Stimulated activated CD8-positive, alpha-beta memory T cell treated with anti-CD3 and anti-CD28 coated beads, Interleukin-4, amount 100 ng/mL, for 1 hour (primary cell): Measurements from ENCODE around the gene QPRT.
"Not testable (repeated sequence)": the region's sequence is repeated elsewhere in the genome, so short reads cannot be mapped to it uniquely, and the experiment has no call there.

Experiments
- DNase-seq, 2 donors: peaks; one replicate each; pipeline ENCODE4 v3.0.0-alpha.2; 2020; ENCODE audit warnings: low read depth in 2 of 2, low spot score in 1 of 2

QPRT gene

GRCh38 chr16:29692606-29693005 is 13.6 kb downstream of the QPRT start:
- not testable (repeated sequence) for DNase-seq

- DNase-seq, result no peak
Observed at GRCh38 chr16:29694384-29695195, 15.6 kb downstream of the QPRT start.

- not testable (repeated sequence) for DNase-seq
Observed at GRCh38 chr16:29695675-29696074, 16.7 kb downstream of the QPRT start.

GRCh38 chr16:29696881-29697331 is 17.9 kb downstream of the QPRT start:
- no peak for DNase-seq

GRCh38 chr16:29697391-29697790 is 18.4 kb downstream of the QPRT start:
- DNase-seq, result no peak

GRCh38 chr16:29698042-29698441 is 19.1 kb downstream of the QPRT start:
- no peak for DNase-seq

GRCh38 chr16:29698484-29699323 is 19.7 kb downstream of the QPRT start:
- no peak for DNase-seq

- no peak for DNase-seq
Observed at GRCh38 chr16:29699324-29700219, 20.6 kb downstream of the QPRT start.

- peak; percentile 28 to 59 for DNase-seq
Observed at GRCh38 chr16:29700253-29700987, 21.4 kb downstream of the QPRT start.

GRCh38 chr16:29701214-29701555 is 22.2 kb downstream of the QPRT start:
- DNase-seq, result no peak

- DNase-seq, result no peak
Observed at GRCh38 chr16:29702269-29702668, 23.3 kb downstream of the QPRT start.

GRCh38 chr16:29705030-29705429 is 26.1 kb downstream of the QPRT start:
- DNase-seq, result no peak

GRCh38 chr16:29707160-29707559 is 28.2 kb downstream of the QPRT start:
- not testable (repeated sequence) for DNase-seq

GRCh38 chr16:29708917-29709600 is 30.1 kb downstream of the QPRT start:
- DNase-seq, result no peak

GRCh38 chr16:29709657-29710056 is 30.7 kb downstream of the QPRT start:
- DNase-seq, result not testable (repeated sequence)

- no peak for DNase-seq
Observed at GRCh38 chr16:29710227-29711219, 31.5 kb downstream of the QPRT start.

GRCh38 chr16:29712809-29713208 is 33.8 kb downstream of the QPRT start:
- no peak for DNase-seq

- no peak for DNase-seq
Observed at GRCh38 chr16:29714396-29714795, 35.4 kb downstream of the QPRT start.

- no peak for DNase-seq
Observed at GRCh38 chr16:29714972-29715371, 36.0 kb downstream of the QPRT start.
